Adrenal gland (tissue), 12 donors: ENCODE measurements around the gene TIMP3. TPM values are rescaled to one million over a fixed set of nuclear protein-coding genes. Genes with fewer than 3 reads are reported as not detected.

ENCODE experiments used
- DNase-seq, 7 donors: peaks; one replicate each; pipeline ENCODE4 v3.0.0-alpha.2; 2019 to 2020
- H3K27ac ChIP-seq, 5 donors: fragments of 200-600 bp; sonication (generic) in 4 of 5; 1 replicate in 3 of 5; 2 replicates in 2 of 5; pipeline versions ENCODE4 v1.5.1 to v1.8.0; 2016 to 2020; ENCODE audit warnings: mild to moderate bottlenecking in 1 of 5
- H3K27me3 ChIP-seq: fragments of 200-600 bp; 2 replicates; pipeline ENCODE4 v1.8.0; 2021
- H3K36me3 ChIP-seq, 2 donors: fragments of 200-600 bp; replicated peaks in 1 of 2; 1 replicate in 1 of 2; 2 replicates in 1 of 2; pipeline versions ENCODE4 v1.5.1 to v1.8.0; 2018 to 2022
- H3K4me1 ChIP-seq, 2 donors: fragments of 200-600 bp; replicated peaks in 1 of 2; 1 replicate in 1 of 2; 2 replicates in 1 of 2; pipeline versions ENCODE4 v1.5.1 to v1.8.0; 2018 to 2021
- H3K4me3 ChIP-seq, 4 donors: fragments of 200-600 bp; sonication (generic) in 3 of 4; one replicate each; pipeline ENCODE4 v1.5.1; 2016 to 2018
- H3K9me3 ChIP-seq, 3 donors: fragments of 200-600 bp; sonication (generic) in 1 of 3; replicated peaks in 1 of 3; 1 replicate in 2 of 3; 2 replicates in 1 of 3; pipeline versions ENCODE4 v1.5.1 to v1.8.0; 2016 to 2021
- POLR2A ChIP-seq, 2 donors: fragments of 450-650 bp; IDR thresholded peaks; one replicate each; pipeline ENCODE4 v1.6.1; 2017; ENCODE audit warnings: antibody characterized with exemption in 2 of 2, mild to moderate bottlenecking in 2 of 2, moderate library complexity in 1 of 2
- WGBS, 4 donors: extraction: QIAGEN DNeasy Blood & Tissue Kit in 2 of 4; methylation state at CpG; one replicate each; pipeline versions ENCODE4 v1.1.5 to v1.1.7; 2013 to 2017; 5-methylcytosine and 5-hydroxymethylcytosine counted together
- intact Hi-C, 2 donors: fragments of 100-400 bp; cut with DNase I; formaldehyde crosslinking; loops; one replicate each; pipeline versions ENCODE4 v1.14.1 to v1.15.0; 2022 to 2023
- polyA plus RNA-seq, 3 donors: library from polyadenylated mRNA; stranded (reverse); fragments of 200-250 nt in 2 of 3; fragments of 350-450 nt in 1 of 3; fragmentation: Illumina TruSeq in 1 of 3; extraction: RNeasy Lipid Tissue Mini Kit (QIAGEN cat#74804) in 1 of 3; gene quantifications; one replicate each; pipeline ENCODE4 v1.2.3, GENCODE V29; 2013 to 2014
- total RNA-seq, 9 donors: library from RNA; depleted of rRNA in 4 of 9; stranded (reverse); fragments of >200 nt in 4 of 9; fragments of 120-200 nt in 1 of 9; fragmentation: NEBNext Ultra II Directional in 1 of 9; extraction: Animal tissue kit (Norgen Biotek cat#: 25700) in 1 of 9; gene quantifications; one replicate each; pipeline versions ENCODE4 v1.1.0 to v1.2.4, GENCODE V29; 2013 to 2023
- TF ChIP-seq, protein P1 (sequence below), 6 experiments: fragments of 450-650 bp in 4 of 6; fragments of 200-600 bp in 2 of 6; sonication (generic) in 1 of 6; IDR thresholded peaks; 1 replicate in 5 of 6; 2 replicates in 1 of 6; pipeline versions ENCODE4 v1.5.1 to v1.8.0; 2016 to 2021; ENCODE audit warnings: antibody characterized with exemption in 6 of 6, mild to moderate bottlenecking in 2 of 6, moderate library complexity in 1 of 6
- donor health status: healthy with polysubstance abuse.
- donor health status: Bipolar disorder and iron deficiency.
- donor health status: DM: yes; HTN: yes; CAD: no.
- donor health status: DM: no; HTN: no; CAD: no.
- donor health status: DM: no; HTN: no; CAD: no.
- donor health status: DM: yes; HTN: yes; CAD: no.

Gene TIMP3
- total and polyA plus RNA-seq, 12 donors: 78.0 to 677 (median 334) TPM

- Histone ChIP-seq H3K4me3 (no peak overlapping the region), H3K27ac (peak overlapping the region in 3 of 5 donors; percentile 2 to 60 (median 6)), H3K9me3 (no peaks in the 10 kb centered on the region), H3K36me3 (peaks cover 0 to 12% of the 10 kb centered on the region in 2 donors), H3K27me3 (no peaks in the 10 kb centered on the region), H3K4me1 (peaks cover 25 to 92% of the 10 kb centered on the region in 2 donors)
- DNase-seq: peak in 5 of 7 donors; percentile 48 to 74 (median 54)
- WGBS, 4 donors: 45 to 62% (median 47%) methylated on average over 14 of the region's 14 CpGs
- TF ChIP-seq, protein P1, sequence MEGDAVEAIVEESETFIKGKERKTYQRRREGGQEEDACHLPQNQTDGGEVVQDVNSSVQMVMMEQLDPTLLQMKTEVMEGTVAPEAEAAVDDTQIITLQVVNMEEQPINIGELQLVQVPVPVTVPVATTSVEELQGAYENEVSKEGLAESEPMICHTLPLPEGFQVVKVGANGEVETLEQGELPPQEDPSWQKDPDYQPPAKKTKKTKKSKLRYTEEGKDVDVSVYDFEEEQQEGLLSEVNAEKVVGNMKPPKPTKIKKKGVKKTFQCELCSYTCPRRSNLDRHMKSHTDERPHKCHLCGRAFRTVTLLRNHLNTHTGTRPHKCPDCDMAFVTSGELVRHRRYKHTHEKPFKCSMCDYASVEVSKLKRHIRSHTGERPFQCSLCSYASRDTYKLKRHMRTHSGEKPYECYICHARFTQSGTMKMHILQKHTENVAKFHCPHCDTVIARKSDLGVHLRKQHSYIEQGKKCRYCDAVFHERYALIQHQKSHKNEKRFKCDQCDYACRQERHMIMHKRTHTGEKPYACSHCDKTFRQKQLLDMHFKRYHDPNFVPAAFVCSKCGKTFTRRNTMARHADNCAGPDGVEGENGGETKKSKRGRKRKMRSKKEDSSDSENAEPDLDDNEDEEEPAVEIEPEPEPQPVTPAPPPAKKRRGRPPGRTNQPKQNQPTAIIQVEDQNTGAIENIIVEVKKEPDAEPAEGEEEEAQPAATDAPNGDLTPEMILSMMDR (IDR thresholded peaks at IDR 0.05): no peak
- no peak for TF ChIP-seq POLR2A (IDR thresholded peaks at IDR 0.05)
- intact Hi-C loops: no loop called here
Observed at GRCh38 chr22:32846780-32847491, 45.4 kb downstream of the TIMP3 start.

- WGBS, 4 donors: 43 to 95% (median 70%) methylated on average over 1 of the region's 1 CpG
- H3K27ac ChIP-seq: peak overlapping the region in 2 of 5 donors; percentile 82 to 87
Observed at GRCh38 chr22:32848226-32848625, 46.7 kb downstream of the TIMP3 start.

GRCh38 chr22:32849501-32849900, 48.0 kb downstream of the TIMP3 start:
- peaks cover 33 to 96% of the 10 kb centered on the region in 2 donors for H3K4me1 ChIP-seq
- 47 to 75% (median 64%) methylated on average over 4 of the region's 4 CpGs for WGBS, 4 donors
- H3K4me3 ChIP-seq: no peak overlapping the region
- no peaks in the 10 kb centered on the region for H3K27me3 ChIP-seq
- no peaks in the 10 kb centered on the region for H3K9me3 ChIP-seq
- H3K36me3 ChIP-seq: peaks cover 0 to 15% of the 10 kb centered on the region in 2 donors
- TF ChIP-seq, protein P1 (IDR thresholded peaks at IDR 0.05): no peak
- TF ChIP-seq POLR2A (IDR thresholded peaks at IDR 0.05): no peak
- peak in 3 of 7 donors; percentile 35 to 62 (median 56) for DNase-seq
- intact Hi-C loops: no loop called here
- peak overlapping the region in 2 of 5 donors; percentile 82 to 87 for H3K27ac ChIP-seq

More at GRCh38 chr22:32848226-32848625, 46.7 kb downstream of the TIMP3 start:
- H3K9me3 ChIP-seq: no peaks in the 10 kb centered on the region
- intact Hi-C loops: no loop called here
- no peak overlapping the region for H3K4me3 ChIP-seq
- no peak for TF ChIP-seq POLR2A (IDR thresholded peaks at IDR 0.05)
- TF ChIP-seq, protein P1 (IDR thresholded peaks at IDR 0.05): no peak
- no peaks in the 10 kb centered on the region for H3K27me3 ChIP-seq
- DNase-seq: no peak
- peaks cover 33 to 90% of the 10 kb centered on the region in 2 donors for H3K4me1 ChIP-seq
- H3K36me3 ChIP-seq: peaks cover 0 to 9% of the 10 kb centered on the region in 2 donors

- intact Hi-C loops: no loop called here
Observed at GRCh38 chr22:32850157-32850556, 48.7 kb downstream of the TIMP3 start.

More at GRCh38 chr22:32850157-32850556, 48.7 kb downstream of the TIMP3 start:
- DNase-seq: peak in 1 of 7 donors; percentile 53
- Histone ChIP-seq H3K27me3 (no peaks in the 10 kb centered on the region), H3K9me3 (no peaks in the 10 kb centered on the region), H3K4me3 (no peak overlapping the region), H3K36me3 (peaks cover 0 to 15% of the 10 kb centered on the region in 2 donors), H3K4me1 (peaks cover 33 to 90% of the 10 kb centered on the region in 2 donors), H3K27ac (peak overlapping the region in 4 of 5 donors; percentile 7 to 87 (median 78))
- 79 to 100% (median 96%) methylated on average over 1 to 3 of the region's 3 CpGs for WGBS, 4 donors
- TF ChIP-seq, protein P1 (IDR thresholded peaks at IDR 0.05): no peak
- TF ChIP-seq POLR2A (IDR thresholded peaks at IDR 0.05): no peak
